ENCODE data around the gene ETV6. TPM values are rescaled to one million over a fixed set of nuclear protein-coding genes. Genes with fewer than 3 reads are reported as not detected.

ETV6 gene
- total and polyA plus RNA-seq, 2 of the 8 experiments (the other 6 are each of a cell fraction or from before 2014, with no cell fraction given), result 5.5 to 23.9 TPM

- Histone ChIP-seq H3K27me3 (replicated peaks in 1 of 4; ENCODE audit: control insufficient read depth in 3 of 4, extremely low read depth in 1 of 4, insufficient read depth in 3 of 4, low read length in 3 of 4) (no peaks in the 10 kb centered on the region), H2BK12ac (ENCODE audit: low read depth, low read length) (peak overlapping the region; percentile 2; the same call in 1 of the 2 replicates), H3K9ac (replicated peaks in 1 of 4; ENCODE audit: extremely low read depth in 1 of 4, low read depth in 3 of 4, low read length in 3 of 4) (no peak overlapping the region), H3K36me3 (ENCODE audit: control insufficient read depth in 2 of 4, insufficient read depth in 4 of 4, low read length in 3 of 4) (no peaks in the 10 kb centered on the region), H2AFZ (ENCODE audit: low read length) (no peak overlapping the region), H2BK20ac (ENCODE audit: low read length) (no peak overlapping the region), H3K79me1 (ENCODE audit: low read depth, low read length) (no peaks in the 10 kb centered on the region), H3K4me1 (replicated peaks in 1 of 4; ENCODE audit: control insufficient read depth in 3 of 4, insufficient read depth in 4 of 4, low read length in 3 of 4) (peaks cover 0 to 9% (median 5%) of the 10 kb centered on the region in 4 experiments; a peak in 4 of 7 replicates), H3K14ac (ENCODE audit: insufficient read length) (no peak overlapping the region), H3K4ac (replicated peaks; ENCODE audit: insufficient read length, low read depth, low read length) (no peak overlapping the region), H4K5ac (ENCODE audit: insufficient read length, low read depth, low read length) (no peak overlapping the region), H3K23ac (ENCODE audit: insufficient read length) (no peak overlapping the region), H2BK15ac (ENCODE audit: low read length) (0 out of 2 replicates have a peak overlapping the region, but pooled peaks have one; percentile 6), H3K56ac (replicated peaks; ENCODE audit: insufficient read length, low read depth, low read length) (no peak overlapping the region), H3K4me2 (ENCODE audit: insufficient read depth in 1 of 2, low read depth in 2 of 2, low read length in 2 of 2) (0 out of 4 replicates have a peak overlapping the region, but pooled peaks of 1 of the 2 experiments have one; percentile 1), H4K8ac (ENCODE audit: extremely low read depth, insufficient read depth, low read length) (no peak overlapping the region), H3K9me3 (ENCODE audit: insufficient read depth in 2 of 2, low read depth in 1 of 2, low read length in 1 of 2) (no peaks in the 10 kb centered on the region), H3K79me2 (ENCODE audit: control insufficient read depth in 1 of 2, insufficient read depth in 2 of 2, low read length in 2 of 2) (no peaks in the 10 kb centered on the region), H2BK120ac (replicated peaks; ENCODE audit: low read depth, low read length) (no peak overlapping the region), H4K91ac (replicated peaks; ENCODE audit: insufficient read length, low read length) (no peak overlapping the region), H3K23me2 (ENCODE audit: low read depth, low read length) (no peaks in the 10 kb centered on the region), H3K4me3 (ENCODE audit: extremely low read depth in 1 of 4, insufficient read depth in 2 of 4, low read depth in 3 of 4, low read length in 4 of 4) (no peak overlapping the region), H2AK5ac (ENCODE audit: low read depth, low read length) (no peak overlapping the region), H4K20me1 (replicated peaks in 1 of 2; ENCODE audit: control insufficient read depth in 1 of 2, insufficient read depth in 2 of 2, low read length in 2 of 2) (no peaks in the 10 kb centered on the region), H3K18ac (ENCODE audit: extremely low read depth, low read length) (no peak overlapping the region), H3K27ac (ENCODE audit: low read depth, low read length) (no peak overlapping the region), H2BK5ac (ENCODE audit: low read depth, low read length) (no peak overlapping the region)
- 81% methylated on average over 6 of the region's 6 CpGs; no CpG with 5 or more reads in 1 of the 2 experiments for WGBS, 2 experiments (ENCODE audit: extremely low coverage in 1 of 2, insufficient coverage in 1 of 2, insufficient read length in 1 of 2, insufficient replicate concordance in 2 of 2, low coverage in 1 of 2, low lambda C conversion rate in 2 of 2, missing lambda C conversion rate in 1 of 2)
- CTCF ChIA-PET (ENCODE audit: partially characterized antibody), result interaction anchor here (0.6 to 2.7 kb wide), 7 partner anchors 10 to 216 kb away, joined by 3 to 13 read pairs (median 4); no protein-coding TSS in a partner anchor
- TF ChIP-seq TEAD4 (IDR thresholded peaks at IDR 0.05; ENCODE audit: low read depth, low read length) (0 out of 2 replicates have a peak, but pooled peaks have one; percentile 46), BACH1 (IDR thresholded peaks at IDR 0.05; ENCODE audit: low read length) (no peak)
- DNase-seq (ENCODE audit: low read depth in 1 of 2, low spot score in 2 of 2), result no peak
- no peak for FAIRE-seq
- POLR2A ChIA-PET (ENCODE audit: partially characterized antibody), result interaction anchor here (0.7 to 2.4 kb wide), 6 partner anchors 11 to 50 kb away, joined by 3 to 7 read pairs (median 3); no protein-coding TSS in a partner anchor
Observed at GRCh38 chr12:11795913-11796459, 146.5 kb downstream of the ETV6 start.

All from H1 (cell line).